Right kidney (tissue), 1 donor: ENCODE results near the gene PCNX4.

Experiments used
- DNase-seq: peaks from one replicate; pipeline ENCODE4 v3.0.0-alpha.2; 2016

Gene PCNX4

GRCh38 chr14:60174352-60175254 is 82.9 kb downstream of the PCNX4 start:
- DNase-seq, result no peak

GRCh38 chr14:60175255-60175902 is 83.7 kb downstream of the PCNX4 start:
- DNase-seq, result no peak

GRCh38 chr14:60178164-60178563 is 86.4 kb downstream of the PCNX4 start:
- no peak for DNase-seq

- DNase-seq, result no peak
Observed at GRCh38 chr14:60178820-60179219, 87.1 kb downstream of the PCNX4 start.

GRCh38 chr14:60179431-60179869 is 87.7 kb downstream of the PCNX4 start:
- DNase-seq, result no peak

- no peak for DNase-seq
Observed at GRCh38 chr14:60183138-60183537, 91.4 kb downstream of the PCNX4 start.

- no peak for DNase-seq
Observed at GRCh38 chr14:60183741-60184140, 92.0 kb downstream of the PCNX4 start.

GRCh38 chr14:60184146-60184904 is 92.6 kb downstream of the PCNX4 start:
- DNase-seq, result no peak

GRCh38 chr14:60184905-60185555 is 93.3 kb downstream of the PCNX4 start:
- DNase-seq, result no peak

- DNase-seq, result no peak
Observed at GRCh38 chr14:60188115-60188514, 96.4 kb downstream of the PCNX4 start.

- DNase-seq, result no peak
Observed at GRCh38 chr14:60188696-60189095, 97.0 kb downstream of the PCNX4 start.

- DNase-seq, result no peak
Observed at GRCh38 chr14:60189923-60190840, 98.5 kb downstream of the PCNX4 start.

GRCh38 chr14:60195179-60195810 is 103.6 kb downstream of the PCNX4 start:
- no peak for DNase-seq

GRCh38 chr14:60196291-60196690 is 104.6 kb downstream of the PCNX4 start:
- DNase-seq, result no peak

- DNase-seq, result no peak
Observed at GRCh38 chr14:60197629-60198303, 106.0 kb downstream of the PCNX4 start.

GRCh38 chr14:60199321-60199720 is 107.6 kb downstream of the PCNX4 start:
- DNase-seq, result no peak

GRCh38 chr14:60204104-60204842 is 112.5 kb downstream of the PCNX4 start:
- DNase-seq, result no peak

- DNase-seq, result no peak
Observed at GRCh38 chr14:60204843-60205774, 113.4 kb downstream of the PCNX4 start.
